Astrocyte (in vitro differentiated cells and primary cell): ENCODE measurements around the gene ATP1A2.

Experiments used
- EZH2 ChIP-seq: IDR thresholded peaks from 2 replicates; pipeline ENCODE4 v1.6.1; 2012; ENCODE audit warnings: mild to moderate bottlenecking, low read length, inconsistent platforms; ENCODE audit not compliant: insufficient read depth
- TF ChIP-seq, protein P1 (sequence below): IDR thresholded peaks from 2 replicates; pipeline ENCODE4 v1.5.1; 2011; ENCODE audit warnings: low read depth, mild to moderate bottlenecking, inconsistent platforms, low read length, moderate library complexity; ENCODE audit not compliant: insufficient read depth

DNA sequence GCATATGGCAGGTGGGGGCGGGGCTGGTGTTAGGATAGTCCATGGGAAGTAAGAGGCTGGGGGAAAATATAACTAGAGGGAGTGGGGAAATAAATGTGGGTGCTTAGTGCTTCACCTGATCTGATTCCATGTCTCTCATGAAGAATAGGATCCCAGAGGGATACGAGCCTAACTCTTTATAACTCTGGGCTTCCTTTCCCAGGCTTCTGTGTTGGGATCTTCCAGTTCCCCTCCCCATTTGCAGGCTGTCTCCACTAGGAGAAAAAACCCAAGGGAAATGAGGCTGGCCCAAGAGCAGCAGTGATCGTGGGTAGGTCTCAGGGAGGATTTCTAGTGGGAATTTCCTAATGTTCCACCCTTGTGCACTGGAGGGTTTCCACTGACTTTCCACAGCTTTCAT, 32.6 kb upstream of the ATP1A2 start:
- TF ChIP-seq, protein P1, sequence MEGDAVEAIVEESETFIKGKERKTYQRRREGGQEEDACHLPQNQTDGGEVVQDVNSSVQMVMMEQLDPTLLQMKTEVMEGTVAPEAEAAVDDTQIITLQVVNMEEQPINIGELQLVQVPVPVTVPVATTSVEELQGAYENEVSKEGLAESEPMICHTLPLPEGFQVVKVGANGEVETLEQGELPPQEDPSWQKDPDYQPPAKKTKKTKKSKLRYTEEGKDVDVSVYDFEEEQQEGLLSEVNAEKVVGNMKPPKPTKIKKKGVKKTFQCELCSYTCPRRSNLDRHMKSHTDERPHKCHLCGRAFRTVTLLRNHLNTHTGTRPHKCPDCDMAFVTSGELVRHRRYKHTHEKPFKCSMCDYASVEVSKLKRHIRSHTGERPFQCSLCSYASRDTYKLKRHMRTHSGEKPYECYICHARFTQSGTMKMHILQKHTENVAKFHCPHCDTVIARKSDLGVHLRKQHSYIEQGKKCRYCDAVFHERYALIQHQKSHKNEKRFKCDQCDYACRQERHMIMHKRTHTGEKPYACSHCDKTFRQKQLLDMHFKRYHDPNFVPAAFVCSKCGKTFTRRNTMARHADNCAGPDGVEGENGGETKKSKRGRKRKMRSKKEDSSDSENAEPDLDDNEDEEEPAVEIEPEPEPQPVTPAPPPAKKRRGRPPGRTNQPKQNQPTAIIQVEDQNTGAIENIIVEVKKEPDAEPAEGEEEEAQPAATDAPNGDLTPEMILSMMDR = no peak
- no peak for TF ChIP-seq EZH2
